DND-41 (cell line): ENCODE data around the gene NUP188.

Source experiments
- ATAC-seq: fragments of 200-7000 bp; cut with Tn5 transposase; 3 replicates; pipeline ENCODE4 v1.9.1; 2021; ENCODE audit warnings: low read depth; ENCODE audit not compliant: insufficient read depth
- DNase-seq: peaks from one replicate; pipeline ENCODE4 v3.0.0-alpha.2; 2020
- H2AFZ ChIP-seq: 2 replicates; pipeline ENCODE4 v1.6.0; 2012; ENCODE audit warnings: low read depth, low read length
- H3K27ac ChIP-seq: 2 replicates; pipeline ENCODE4 v1.5.1; 2012; ENCODE audit warnings: low read length, inconsistent platforms
- H3K27me3 ChIP-seq: fragments of 200-600 bp; sonication (generic); 2 replicates; pipeline ENCODE4 v1.6.0; 2012; ENCODE audit warnings: low read length, mild to moderate bottlenecking, inconsistent platforms; ENCODE audit not compliant: insufficient read depth, poor library complexity
- H3K36me3 ChIP-seq: 2 replicates; pipeline ENCODE4 v1.5.1; 2012; ENCODE audit warnings: low read length, inconsistent platforms; ENCODE audit not compliant: insufficient read depth
- H3K4me1 ChIP-seq: 2 replicates; pipeline ENCODE4 v1.5.1; 2012; ENCODE audit warnings: mild to moderate bottlenecking, low read length; ENCODE audit not compliant: insufficient read depth
- H3K4me2 ChIP-seq: 2 replicates; pipeline ENCODE4 v1.6.0; 2012; ENCODE audit warnings: mild to moderate bottlenecking, moderate library complexity, low read length, inconsistent platforms; ENCODE audit not compliant: insufficient read depth
- H3K4me3 ChIP-seq, 2 experiments: fragments of 200-600 bp in 1 of 2; shearing (Covaris generic) in 1 of 2; 2 replicates each; pipeline ENCODE4 v1.5.1; 2012 to 2016; ENCODE audit warnings: inconsistent platforms in 2 of 2, low read length in 2 of 2, mild to moderate bottlenecking in 2 of 2, low read depth in 1 of 2, moderate library complexity in 1 of 2
- H3K79me2 ChIP-seq: 2 replicates; pipeline ENCODE4 v1.6.0; 2012; ENCODE audit warnings: low read length, inconsistent platforms; ENCODE audit not compliant: insufficient read depth
- H3K9ac ChIP-seq: 2 replicates; pipeline ENCODE4 v1.6.0; 2012; ENCODE audit warnings: low read depth, mild to moderate bottlenecking, inconsistent platforms, low read length, moderate library complexity
- H3K9me3 ChIP-seq: 2 replicates; pipeline ENCODE4 v1.5.1; 2012; ENCODE audit warnings: low read length, moderate library complexity, mild to moderate bottlenecking, inconsistent platforms; ENCODE audit not compliant: insufficient read depth, severe bottlenecking
- H4K20me1 ChIP-seq: 2 replicates; pipeline ENCODE4 v1.6.0; 2012; ENCODE audit warnings: low read length; ENCODE audit not compliant: insufficient read depth
- CTCF ChIP-seq: IDR thresholded peaks from 2 replicates; pipeline ENCODE4 v1.5.1; 2012; ENCODE audit warnings: borderline replicate concordance, low read length, moderate library complexity, mild to moderate bottlenecking; ENCODE audit not compliant: poor library complexity, severe bottlenecking; ENCODE audit errors: extremely low read depth
- EZH2 ChIP-seq: IDR thresholded peaks from 3 replicates; pipeline ENCODE4 v1.6.1; 2012; ENCODE audit warnings: borderline replicate concordance, low read depth, mild to moderate bottlenecking, moderate library complexity, low read length, inconsistent platforms; ENCODE audit not compliant: severe bottlenecking

Gene NUP188

GRCh38 chr9:128947527-128948301 lies at the start of gene NUP188, which contains the start of gene DOLK:
TSS of gene NUP188 (plus strand) at chr9:128947699. CDS start at chr9:128947720, 21 bp downstream.
TSS of gene DOLK (minus strand) at chr9:128947603. CDS start at chr9:128947303, 300 bp downstream.
- Histone ChIP-seq H4K20me1 (no peaks in the 10 kb centered on the region), H3K36me3 (peaks cover 8% of the 10 kb centered on the region), H3K4me1 (peaks cover 33% of the 10 kb centered on the region), H3K27ac (peak within 1 kb of the TSS; percentile 94), H3K27me3 (no peaks in the 10 kb centered on the region), H3K4me3 (peak within 1 kb of the TSS; percentile 94 to 95), H3K79me2 (peaks cover 35% of the 10 kb centered on the region), H3K9ac (peak within 1 kb of the TSS; percentile 93), H3K9me3 (no peaks in the 10 kb centered on the region), H3K4me2 (peak within 1 kb of the TSS; percentile 98), H2AFZ (peak within 1 kb of the TSS; percentile 98)
- peak; percentile 87 for ATAC-seq
- TF ChIP-seq EZH2 (no peak), CTCF (no peak)
- peak; percentile 96 for DNase-seq

GRCh38 chr9:128898382-128898781 lies 49.1 kb upstream of the NUP188 start:
- no peaks in the 10 kb centered on the region for H3K9me3 ChIP-seq
- ATAC-seq = no peak
- no peak for TF ChIP-seq EZH2
- TF ChIP-seq CTCF = no peak
- H3K27ac ChIP-seq = no peak overlapping the region
- peaks cover 14% of the 10 kb centered on the region; the same call in 1 of the 2 replicates for H3K36me3 ChIP-seq
- peaks cover 7% of the 10 kb centered on the region for H4K20me1 ChIP-seq
- H3K4me2 ChIP-seq = no peak overlapping the region
- peaks cover 10% of the 10 kb centered on the region for H3K4me1 ChIP-seq
- no peak overlapping the region for H3K4me3 ChIP-seq
- H2AFZ ChIP-seq = no peak overlapping the region
- no peaks in the 10 kb centered on the region for H3K27me3 ChIP-seq
- H3K9ac ChIP-seq = no peak overlapping the region
- 0 out of 2 replicates have a peak, but pooled peaks cover 3% of the 10 kb centered on the region for H3K79me2 ChIP-seq
- no peak for DNase-seq

- H2AFZ ChIP-seq = no peak overlapping the region
- no peak for DNase-seq
- H3K4me2 ChIP-seq = no peak overlapping the region
- H3K27me3 ChIP-seq = no peaks in the 10 kb centered on the region
- no peak overlapping the region for H3K4me3 ChIP-seq
- H3K9ac ChIP-seq = no peak overlapping the region
- no peak for TF ChIP-seq EZH2
- no peak for TF ChIP-seq CTCF
- H3K79me2 ChIP-seq = 0 out of 2 replicates have a peak, but pooled peaks cover 3% of the 10 kb centered on the region
- no peak overlapping the region for H3K27ac ChIP-seq
- H3K9me3 ChIP-seq = no peaks in the 10 kb centered on the region
- no peak for ATAC-seq
- peaks cover 10% of the 10 kb centered on the region for H3K4me1 ChIP-seq
- H3K36me3 ChIP-seq = peaks cover 11% of the 10 kb centered on the region; the same call in 1 of the 2 replicates
- peaks cover 7% of the 10 kb centered on the region for H4K20me1 ChIP-seq
Observed at GRCh38 chr9:128898845-128899565, 48.5 kb upstream of the NUP188 start.
